ENCODE results near the gene SOX15. TPM values are rescaled to one million over a fixed set of nuclear protein-coding genes. Genes with fewer than 3 reads are reported as not detected.

SOX15 gene
- total and polyA plus RNA-seq, 2 of the 13 experiments (the other 11 are each of a cell fraction or from before 2014, with no cell fraction given), result 0.07 to 0.18 TPM

DNA sequence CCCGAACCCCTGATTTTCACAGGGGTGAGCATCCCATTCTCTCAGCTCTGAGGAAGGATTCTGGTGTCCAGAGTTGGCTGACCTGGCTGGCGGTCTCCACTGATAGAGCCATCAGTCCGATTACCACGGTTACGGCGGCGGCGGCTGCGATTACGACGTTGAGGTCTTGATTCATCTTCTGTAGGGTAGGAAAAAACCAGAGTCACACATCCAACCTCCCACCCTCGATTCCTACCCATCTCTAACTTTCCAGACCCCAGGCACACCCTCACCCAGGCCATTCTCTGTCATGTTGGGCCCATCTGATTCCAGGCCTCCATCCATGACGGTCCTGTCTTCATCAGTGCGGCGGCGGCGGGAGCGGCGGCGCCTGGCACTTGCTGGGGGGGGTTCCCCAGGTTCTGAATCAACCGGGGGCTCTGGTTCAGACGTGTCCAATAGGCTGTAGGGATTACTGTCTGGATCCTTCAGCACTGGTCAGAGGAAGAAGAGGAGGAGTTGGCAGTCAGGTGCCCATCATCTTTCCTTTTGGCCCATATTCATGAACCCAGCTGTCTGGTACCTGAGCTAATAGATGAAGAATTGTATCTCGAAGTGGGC, 2.6 kb upstream of the SOX15 start:
- H3K9ac ChIP-seq (ENCODE audit: insufficient read depth, low read depth, low read length), result no peak overlapping the region
- no peak overlapping the region for H3K4me3 ChIP-seq (replicated peaks in 1 of 3; ENCODE audit: insufficient read depth in 1 of 3, low read depth in 2 of 3, low read length in 3 of 3)
- H3K9me3 ChIP-seq (ENCODE audit: low read length), result no peaks in the 10 kb centered on the region
- no peaks in the 10 kb centered on the region for H3K27me3 ChIP-seq (ENCODE audit: control insufficient read depth in 1 of 2, insufficient read depth in 2 of 2, low read length in 2 of 2)
- WGBS (ENCODE audit: low lambda C conversion rate), result 97% methylated on average over 15 of the region's 23 CpGs
- no peaks in the 10 kb centered on the region for H3K4me1 ChIP-seq (ENCODE audit: insufficient read depth, low read length)
- peaks cover 41 to 72% of the 10 kb centered on the region in 2 experiments for H3K36me3 ChIP-seq (replicated peaks in 1 of 2; ENCODE audit: control insufficient read depth in 1 of 2, insufficient read depth in 2 of 2, low read length in 2 of 2)
- TSS peak; percentile 43 for BruUV-seq (replicated peaks)
- intact Hi-C loops (cut with micrococcal nuclease; ENCODE audit: unreplicated experiment), result no loop called here
- no peaks in the 10 kb centered on the region for H4K20me1 ChIP-seq (ENCODE audit: insufficient read depth, low read length)
- DNase-seq (ENCODE audit: low spot score) (no peak), ATAC-seq (no peak), FAIRE-seq (no peak)
- H2AFZ ChIP-seq (ENCODE audit: low read length), result no peak overlapping the region
- H3K27ac ChIP-seq (ENCODE audit: extremely low read length, insufficient read depth, low read length), result no peak overlapping the region
- in situ Hi-C loops (cut with HindIII; ENCODE audit: extremely low pct_ligation_motif_present, low pct_unique_long_range_greater_than_20kb), result no loop called here
- POLR2A ChIA-PET, result interaction anchor here (1.4 kb wide), 1 partner anchor 9 kb away, joined by 3 read pairs; the partner anchor contains the start of gene MPDU1
- CTCF ChIA-PET (ENCODE audit: low intra/inter-chr PET ratio, low total read pairs), result no interaction called here
- no peak overlapping the region for H3K4me2 ChIP-seq (ENCODE audit: low read depth, low read length)
- TF ChIP-seq AGO2 (optimal IDR thresholded peaks at IDR 0.05; ENCODE audit: low read depth, low read length) (peak; percentile 21), ADNP (CRISPR knock-in tag; IDR thresholded peaks at IDR 0.05) (no peak)
- TF ChIP-seq, protein P1, sequence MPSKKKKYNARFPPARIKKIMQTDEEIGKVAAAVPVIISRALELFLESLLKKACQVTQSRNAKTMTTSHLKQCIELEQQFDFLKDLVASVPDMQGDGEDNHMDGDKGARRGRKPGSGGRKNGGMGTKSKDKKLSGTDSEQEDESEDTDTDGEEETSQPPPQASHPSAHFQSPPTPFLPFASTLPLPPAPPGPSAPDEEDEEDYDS (CRISPR knock-in tag; IDR thresholded peaks at IDR 0.05), result no peak
- TF ChIP-seq, protein P2, sequence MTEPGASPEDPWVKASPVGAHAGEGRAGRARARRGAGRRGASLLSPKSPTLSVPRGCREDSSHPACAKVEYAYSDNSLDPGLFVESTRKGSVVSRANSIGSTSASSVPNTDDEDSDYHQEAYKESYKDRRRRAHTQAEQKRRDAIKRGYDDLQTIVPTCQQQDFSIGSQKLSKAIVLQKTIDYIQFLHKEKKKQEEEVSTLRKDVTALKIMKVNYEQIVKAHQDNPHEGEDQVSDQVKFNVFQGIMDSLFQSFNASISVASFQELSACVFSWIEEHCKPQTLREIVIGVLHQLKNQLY (CRISPR knock-in tag; IDR thresholded peaks at IDR 0.05), result no peak
- no peaks in the 10 kb centered on the region for H3K79me2 ChIP-seq (ENCODE audit: insufficient read depth, low read length)

DNA sequence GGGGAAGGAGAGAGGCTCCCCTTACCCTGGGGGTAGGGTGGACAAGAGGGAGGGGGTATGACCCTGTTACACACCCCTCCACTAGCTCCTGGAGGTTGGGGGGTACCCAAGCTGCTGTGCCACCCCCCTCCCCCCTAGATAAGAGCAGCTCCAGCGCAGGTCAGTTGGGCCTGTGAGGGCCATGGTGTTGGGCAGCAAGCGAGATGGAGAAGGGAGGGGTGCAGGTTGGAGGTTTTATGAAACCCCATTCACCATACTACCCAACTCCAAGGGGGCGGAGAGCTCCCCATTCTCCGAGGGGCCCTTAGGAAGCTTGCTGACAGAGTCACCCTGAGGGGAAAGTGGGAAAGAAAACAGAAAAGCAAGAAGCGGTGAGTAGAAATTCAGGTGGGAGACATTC, 1.7 kb upstream of the SOX15 start:
- TF ChIP-seq, protein P3, sequence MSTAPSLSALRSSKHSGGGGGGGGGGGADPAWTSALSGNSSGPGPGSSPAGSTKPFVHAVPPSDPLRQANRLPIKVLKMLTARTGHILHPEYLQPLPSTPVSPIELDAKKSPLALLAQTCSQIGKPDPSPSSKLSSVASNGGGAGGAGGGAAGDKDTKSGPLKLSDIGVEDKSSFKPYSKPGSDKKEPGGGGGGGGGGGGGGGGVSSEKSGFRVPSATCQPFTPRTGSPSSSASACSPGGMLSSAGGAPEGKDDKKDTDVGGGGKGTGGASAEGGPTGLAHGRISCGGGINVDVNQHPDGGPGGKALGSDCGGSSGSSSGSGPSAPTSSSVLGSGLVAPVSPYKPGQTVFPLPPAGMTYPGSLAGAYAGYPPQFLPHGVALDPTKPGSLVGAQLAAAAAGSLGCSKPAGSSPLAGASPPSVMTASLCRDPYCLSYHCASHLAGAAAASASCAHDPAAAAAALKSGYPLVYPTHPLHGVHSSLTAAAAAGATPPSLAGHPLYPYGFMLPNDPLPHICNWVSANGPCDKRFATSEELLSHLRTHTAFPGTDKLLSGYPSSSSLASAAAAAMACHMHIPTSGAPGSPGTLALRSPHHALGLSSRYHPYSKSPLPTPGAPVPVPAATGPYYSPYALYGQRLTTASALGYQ (CRISPR knock-in tag; IDR thresholded peaks at IDR 0.05), result no peak
- no peak for TF ChIP-seq ZMYM3 (CRISPR knock-in tag; IDR thresholded peaks at IDR 0.05)

More for the DNA sequence above, 1.7 kb upstream of the SOX15 start:
- Histone ChIP-seq H3K9me3 (ENCODE audit: low read length) (no peaks in the 10 kb centered on the region), H3K4me1 (ENCODE audit: insufficient read depth, low read length) (no peaks in the 10 kb centered on the region), H3K79me2 (ENCODE audit: insufficient read depth, low read length) (no peaks in the 10 kb centered on the region), H2AFZ (ENCODE audit: low read length) (no peak overlapping the region), H3K4me2 (ENCODE audit: low read depth, low read length) (no peak overlapping the region), H3K9ac (ENCODE audit: insufficient read depth, low read depth, low read length) (no peak overlapping the region), H3K36me3 (replicated peaks in 1 of 2; ENCODE audit: control insufficient read depth in 1 of 2, insufficient read depth in 2 of 2, low read length in 2 of 2) (peaks cover 38 to 69% of the 10 kb centered on the region in 2 experiments), H3K4me3 (replicated peaks in 1 of 3; ENCODE audit: insufficient read depth in 1 of 3, low read depth in 2 of 3, low read length in 3 of 3) (no peak overlapping the region), H3K27me3 (ENCODE audit: control insufficient read depth in 1 of 2, insufficient read depth in 2 of 2, low read length in 2 of 2) (no peaks in the 10 kb centered on the region), H3K27ac (ENCODE audit: extremely low read length, insufficient read depth, low read length) (no peak overlapping the region), H4K20me1 (ENCODE audit: insufficient read depth, low read length) (no peaks in the 10 kb centered on the region)
- no TSS peak for BruUV-seq (replicated peaks)
- ATAC-seq (no peak), DNase-seq (ENCODE audit: low spot score) (no peak), FAIRE-seq (no peak)
- WGBS (ENCODE audit: low lambda C conversion rate), result 98% methylated on average over 5 of the region's 5 CpGs
- ChIA-PET CTCF (ENCODE audit: low intra/inter-chr PET ratio, low total read pairs) (no interaction called here), POLR2A (no interaction called here)
- intact Hi-C loops (cut with micrococcal nuclease; ENCODE audit: unreplicated experiment) (no loop called here), in situ Hi-C loops (cut with HindIII; ENCODE audit: extremely low pct_ligation_motif_present, low pct_unique_long_range_greater_than_20kb) (no loop called here)

Measured in HepG2 (cell line).